ENCODE results near the gene GABRG3. TPM values are rescaled to one million over a fixed set of nuclear protein-coding genes. Genes with fewer than 3 reads are reported as not detected.

The GABRG3 gene
- polyA plus RNA-seq, 2 of the 4 experiments (the other 2 are of a cell fraction), result 0.08 to 0.18 TPM

- CTCF ChIA-PET, result no interaction called here
- H3K4me1 ChIP-seq, result peaks cover 4% of the 10 kb centered on the region; the same call in 2 of the 3 replicates
- no peaks in the 10 kb centered on the region for H3K9me3 ChIP-seq
- H3K4me3 ChIP-seq, result no peak overlapping the region
- FAIRE-seq (no peak), ATAC-seq (no peak), DNase-seq (ENCODE audit: low read depth in 1 of 2, low spot score in 1 of 2) (no peak)
- H3K4me2 ChIP-seq, result no peak overlapping the region
- POLR2A ChIA-PET, result no interaction called here
- TF ChIP-seq CBX8 (IDR thresholded peaks at IDR 0.05) (no peak), RCOR1 (IDR thresholded peaks at IDR 0.05; ENCODE audit: low read depth, low read length) (no peak), BHLHE40 (IDR thresholded peaks at IDR 0.05; ENCODE audit: low read depth, low read length) (no peak), FOSL2 (IDR thresholded peaks at IDR 0.05) (no peak), FOSL2 (CRISPR knock-in tag; IDR thresholded peaks at IDR 0.05) (no peak), KDM1A (IDR thresholded peaks at IDR 0.05; ENCODE audit: low read depth) (no peak), HOXA7 (CRISPR knock-in tag; IDR thresholded peaks at IDR 0.05) (no peak), TP53 (CRISPR knock-in tag; IDR thresholded peaks at IDR 0.05) (no peak), MYC (IDR thresholded peaks at IDR 0.05; ENCODE audit: borderline replicate concordance, low read length) (no peak)
- no peak overlapping the region for H3K27ac ChIP-seq
- 17% methylated on average over 4 of the region's 4 CpGs for WGBS (ENCODE audit: missing lambda C conversion rate)
Measured at GRCh38 chr15:27459836-27460235, 488.9 kb downstream of the GABRG3 start.

- ATAC-seq (no peak), FAIRE-seq (no peak), DNase-seq (ENCODE audit: low read depth in 1 of 2, low spot score in 1 of 2) (no peak)
- no peak overlapping the region for H3K4me2 ChIP-seq
- 22% methylated on average over 5 of the region's 5 CpGs for whole genome bisulfite sequencing (ENCODE audit: missing lambda C conversion rate)
- POLR2A ChIA-PET, result no interaction called here
- H3K4me3 ChIP-seq, result no peak overlapping the region
- no peaks in the 10 kb centered on the region for H3K4me1 ChIP-seq
- H3K27ac ChIP-seq, result no peak overlapping the region
- H3K9me3 ChIP-seq, result no peaks in the 10 kb centered on the region
- no peak for TF ChIP-seq HMGXB4 (CRISPR knock-in tag; IDR thresholded peaks at IDR 0.05; ENCODE audit: borderline replicate concordance)
- TF ChIP-seq USF2 (IDR thresholded peaks at IDR 0.05), result no peak
- TF ChIP-seq TFCP2L1 (CRISPR knock-in tag; IDR thresholded peaks at IDR 0.05), result no peak
- no peak for TF ChIP-seq HOXA7 (CRISPR knock-in tag; IDR thresholded peaks at IDR 0.05)
- no peak for TF ChIP-seq FOXS1 (CRISPR knock-in tag; IDR thresholded peaks at IDR 0.05)
- TF ChIP-seq NPAS2 (CRISPR knock-in tag; IDR thresholded peaks at IDR 0.05; ENCODE audit: borderline replicate concordance), result no peak
- no peak for TF ChIP-seq GATA3 (IDR thresholded peaks at IDR 0.05; ENCODE audit: borderline replicate concordance)
- TF ChIP-seq EHF (CRISPR knock-in tag; IDR thresholded peaks at IDR 0.05), result no peak
- CTCF ChIA-PET, result no interaction called here
Measured at GRCh38 chr15:27461181-27461580, 490.2 kb downstream of the GABRG3 start.

- WGBS (ENCODE audit: missing lambda C conversion rate), result 20% methylated on average over 8 of the region's 8 CpGs
- DNase-seq (ENCODE audit: low read depth in 1 of 2, low spot score in 1 of 2) (no peak), FAIRE-seq (no peak), ATAC-seq (no peak)
- H3K9me3 ChIP-seq, result no peaks in the 10 kb centered on the region
- TF ChIP-seq TFCP2L1 (CRISPR knock-in tag; IDR thresholded peaks at IDR 0.05), result no peak
- no peak for TF ChIP-seq RCOR1 (IDR thresholded peaks at IDR 0.05; ENCODE audit: low read depth, low read length)
- TF ChIP-seq PHF8 (IDR thresholded peaks at IDR 0.05; ENCODE audit: borderline replicate concordance, low read depth), result no peak
- no peak overlapping the region for H3K4me3 ChIP-seq
- H3K27ac ChIP-seq, result no peak overlapping the region
- no peak overlapping the region for H3K4me2 ChIP-seq
- H3K4me1 ChIP-seq, result no peaks in the 10 kb centered on the region
- ChIA-PET POLR2A (no interaction called here), CTCF (no interaction called here)
Measured at GRCh38 chr15:27463525-27464088, 492.6 kb downstream of the GABRG3 start.

- ATAC-seq, result no peak
- no peak for FAIRE-seq
- 5% methylated on average over 10 of the region's 10 CpGs for WGBS (ENCODE audit: missing lambda C conversion rate)
Measured at GRCh38 chr15:27464941-27465612, 494.1 kb downstream of the GABRG3 start.

More at GRCh38 chr15:27464941-27465612, 494.1 kb downstream of the GABRG3 start:
- Histone ChIP-seq H3K4me3 (no peak overlapping the region), H3K27ac (0 out of 6 replicates have a peak overlapping the region, but pooled peaks of 1 of the 2 experiments have one; percentile 34), H3K4me1 (no peaks in the 10 kb centered on the region), H3K9me3 (no peaks in the 10 kb centered on the region), H3K4me2 (0 out of 3 replicates have a peak overlapping the region, but pooled peaks have one; percentile 3)
- TF ChIP-seq BCL3 (IDR thresholded peaks at IDR 0.05) (no peak), RARB (CRISPR knock-in tag; IDR thresholded peaks at IDR 0.05) (no peak), ZNF302 (CRISPR knock-in tag; IDR thresholded peaks at IDR 0.05) (no peak), PBX3 (IDR thresholded peaks at IDR 0.05) (no peak), NPAS2 (CRISPR knock-in tag; IDR thresholded peaks at IDR 0.05; ENCODE audit: borderline replicate concordance) (no peak), HEYL (CRISPR knock-in tag; IDR thresholded peaks at IDR 0.05) (no peak)
- DNase-seq (ENCODE audit: low read depth in 1 of 2, low spot score in 1 of 2), result no peak
- ChIA-PET POLR2A (no interaction called here), CTCF (no interaction called here)
